ENCODE results near the gene SLC39A6.
"Not testable (repeated sequence)": the region's sequence is repeated elsewhere in the genome, so short reads cannot be mapped to it uniquely, and the experiment has no call there.

SLC39A6 gene

GRCh38 chr18:36135264-36135663, 6.1 kb upstream of the SLC39A6 start:
- no peak for DNase-seq

DNA sequence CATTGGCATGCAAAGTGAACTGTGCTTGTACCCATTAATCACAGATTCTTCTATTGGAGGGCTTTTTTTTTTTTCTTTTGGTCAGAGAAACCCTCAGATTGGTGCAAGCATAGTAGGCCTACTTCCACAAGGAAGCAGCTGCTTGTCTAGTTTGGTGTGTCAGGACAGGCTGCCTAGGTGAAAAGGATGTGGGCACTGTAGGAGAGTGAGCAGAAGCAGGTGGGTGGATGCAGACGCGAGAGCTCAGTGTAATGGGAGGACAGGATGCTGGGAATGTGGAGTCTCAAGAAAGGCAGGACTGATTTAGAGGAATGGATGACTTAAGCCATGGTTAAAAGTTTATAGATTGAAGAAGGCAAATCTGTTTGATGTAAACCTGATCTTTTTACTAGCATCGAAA, 3.6 kb upstream of the SLC39A6 start:
- DNase-seq: no peak

GRCh38 chr18:36131692-36132483, 2.7 kb upstream of the SLC39A6 start:
- DNase-seq: no peak

DNA sequence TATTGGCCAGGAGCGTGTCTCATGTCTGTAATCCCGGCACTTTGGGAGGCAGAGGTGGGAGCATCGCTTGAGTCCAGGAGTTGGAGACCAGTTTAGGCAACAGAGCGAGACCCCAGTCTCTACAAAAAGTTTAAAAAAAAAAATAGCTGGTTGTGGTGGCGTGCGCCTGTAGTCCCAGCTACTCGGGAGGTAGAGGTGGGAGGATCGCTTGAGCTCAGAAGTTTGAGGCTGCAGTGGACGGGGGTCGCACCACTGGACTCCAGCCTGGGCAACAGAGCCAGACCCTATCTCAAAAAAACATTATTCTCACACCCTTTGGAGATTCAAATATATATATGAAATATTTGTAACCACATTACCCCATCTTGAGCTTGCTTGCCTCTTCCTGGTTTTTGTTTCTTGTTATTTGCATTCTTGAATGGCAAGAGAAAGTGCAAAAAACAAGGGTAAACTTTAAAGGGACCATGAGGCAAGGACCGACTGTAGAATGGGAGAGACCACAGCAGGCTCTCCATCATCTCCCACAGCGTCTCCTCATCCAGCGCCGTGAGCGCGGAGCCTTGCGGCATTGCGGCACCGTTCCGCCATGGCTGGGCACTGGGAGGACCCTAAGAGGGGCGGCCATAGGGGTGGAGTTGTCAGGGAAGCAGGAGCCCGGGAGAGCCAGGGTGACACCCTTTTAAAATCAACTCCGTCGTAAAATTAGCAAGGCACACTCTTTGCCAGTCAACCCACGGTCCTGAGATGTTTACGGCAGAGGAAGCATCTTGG, 1.9 kb upstream of the SLC39A6 start:
- no peak for DNase-seq

DNA sequence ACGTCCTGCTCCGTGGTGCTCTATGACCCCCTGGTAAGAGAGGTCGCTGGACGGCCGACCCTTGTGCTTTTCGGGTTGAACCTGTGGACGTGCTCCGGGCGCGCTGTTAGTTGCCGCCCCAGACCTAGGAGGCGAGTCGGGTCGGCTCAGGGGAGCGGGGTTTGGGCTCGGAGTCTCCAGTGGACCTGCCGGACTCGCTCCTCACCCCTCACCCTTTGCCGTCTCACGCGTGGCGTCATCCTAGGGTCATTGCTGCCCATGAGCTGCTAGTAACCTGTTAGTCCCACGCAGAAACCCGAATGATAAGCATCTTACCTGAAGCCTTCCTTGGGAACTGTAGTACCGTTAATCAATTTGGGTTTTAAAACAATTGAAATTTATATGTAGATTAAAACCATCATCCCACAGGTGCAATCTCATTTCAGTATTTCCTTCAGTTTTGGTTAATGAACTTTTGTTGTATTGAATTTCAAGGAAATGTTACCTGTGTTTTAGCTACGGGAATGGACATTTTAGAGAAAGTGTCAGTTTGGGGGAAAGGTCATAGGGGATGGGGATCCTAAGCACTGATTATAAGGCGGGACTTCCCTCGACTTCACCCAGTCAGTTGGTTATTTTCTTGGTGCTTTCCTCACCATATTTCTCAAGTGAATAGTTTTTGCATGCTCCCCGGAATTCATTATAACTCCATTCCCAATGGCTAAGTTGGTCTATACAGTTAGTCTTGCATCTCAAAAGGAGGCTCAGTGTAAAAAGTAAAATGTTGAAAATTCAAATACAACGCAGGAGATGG, 1.1 kb upstream of the SLC39A6 start:
- DNase-seq: no peak

DNA sequence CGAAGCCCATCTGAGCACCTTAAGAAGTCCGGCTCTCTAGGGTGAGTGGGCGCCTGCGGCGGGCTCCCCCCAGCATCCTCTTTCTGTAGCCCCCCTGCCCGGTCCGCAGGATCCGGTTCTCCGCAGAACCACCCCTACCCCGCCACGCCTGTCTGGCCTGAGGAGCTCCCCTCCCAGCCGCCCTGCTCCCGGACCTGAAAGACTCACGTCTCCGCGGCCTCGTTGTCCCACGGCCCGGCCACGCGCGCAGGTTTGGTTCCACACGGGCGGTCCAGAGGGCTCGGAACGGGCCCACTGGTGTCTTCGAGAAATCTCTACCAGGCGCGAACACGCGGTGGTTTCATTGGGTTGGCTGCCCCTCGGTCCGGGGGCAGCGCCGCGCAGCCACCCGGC, 237 bp downstream of the SLC39A6 start:
- no peak for DNase-seq

- no peak for DNase-seq
Observed at GRCh38 chr18:36128530-36128870, 640 bp downstream of the SLC39A6 start.

DNA sequence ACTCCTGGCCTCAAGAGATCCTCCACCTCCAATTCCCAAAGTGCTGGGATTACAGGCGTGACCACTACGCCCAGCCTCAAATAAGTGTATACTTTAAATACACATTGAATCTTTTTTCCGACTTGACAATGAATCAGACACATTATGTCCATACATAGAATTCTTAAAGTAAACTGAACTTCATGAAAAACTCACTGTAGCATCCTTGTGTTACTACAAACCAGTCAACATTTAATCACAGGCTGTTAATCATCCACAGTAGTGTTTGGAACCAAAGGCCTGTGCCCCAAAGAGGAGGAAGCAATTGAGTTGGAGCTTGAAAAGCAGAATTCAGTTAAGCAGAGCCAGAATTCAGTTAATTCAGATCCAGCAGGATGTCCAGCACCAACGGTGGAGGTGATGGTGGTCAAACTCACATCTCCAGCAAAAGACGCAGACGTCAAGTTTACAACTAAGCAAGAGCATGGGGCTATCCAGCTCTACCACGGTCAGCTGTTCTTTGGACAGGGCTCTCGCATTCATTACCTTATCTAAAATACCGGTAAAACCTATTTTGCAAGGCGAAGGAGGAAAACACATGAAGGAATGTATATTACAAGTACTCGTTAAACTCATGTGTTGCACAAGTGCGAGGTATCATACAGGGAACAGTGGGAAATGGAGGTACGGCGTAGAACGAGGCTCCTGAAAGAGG, 1.2 kb downstream of the SLC39A6 start:
- no peak for DNase-seq

GRCh38 chr18:36126668-36127067, 2.5 kb downstream of the SLC39A6 start:
- no peak for DNase-seq

DNA sequence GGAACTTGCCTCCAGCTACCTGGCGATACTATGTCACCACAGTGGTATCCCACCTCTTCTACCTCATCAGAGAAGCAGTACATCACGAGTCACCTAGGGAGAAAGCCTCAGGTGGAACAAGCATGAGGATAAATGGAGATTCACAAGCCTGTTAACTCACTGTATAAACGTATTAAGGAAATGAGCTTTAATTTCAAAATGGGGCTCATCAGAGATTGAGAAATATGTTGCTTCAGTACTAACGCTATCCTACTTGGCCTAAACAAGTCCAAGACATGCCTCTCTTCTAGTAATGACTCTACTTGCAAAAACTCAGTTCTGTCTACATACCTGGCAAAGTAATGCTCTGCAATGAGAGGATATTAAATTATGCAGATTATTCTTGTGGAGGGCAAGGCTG, 4.3 kb downstream of the SLC39A6 start:
- DNase-seq: no peak

GRCh38 chr18:36120297-36120696, 8.8 kb downstream of the SLC39A6 start:
- no peak for DNase-seq

- DNase-seq: not testable (repeated sequence)
Observed at GRCh38 chr18:36116771-36117170, 12.4 kb downstream of the SLC39A6 start.

GRCh38 chr18:36114738-36115137, 14.4 kb downstream of the SLC39A6 start:
- DNase-seq: no peak

DNA sequence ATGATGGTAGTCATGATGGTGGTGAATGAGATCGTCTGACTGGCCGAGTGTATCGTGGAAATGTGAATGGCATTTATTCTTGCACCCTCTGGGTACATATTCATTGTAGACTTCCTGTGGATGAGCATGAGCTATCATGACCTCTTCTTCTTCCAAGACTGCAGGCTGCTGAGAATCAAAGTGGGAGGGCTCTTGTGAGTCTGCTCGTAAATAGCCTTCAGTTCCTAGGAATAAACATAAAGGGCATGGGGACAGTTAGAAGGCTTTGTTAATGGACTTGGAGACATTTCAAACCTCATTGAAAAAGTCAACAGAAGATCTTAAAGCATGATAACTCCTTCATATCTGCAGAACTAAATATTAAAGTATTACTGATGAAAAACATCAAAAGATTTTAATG, 14.9 kb downstream of the SLC39A6 start:
- DNase-seq: no peak

- no peak for DNase-seq
Observed at GRCh38 chr18:36112302-36112701, 16.8 kb downstream of the SLC39A6 start.

DNA sequence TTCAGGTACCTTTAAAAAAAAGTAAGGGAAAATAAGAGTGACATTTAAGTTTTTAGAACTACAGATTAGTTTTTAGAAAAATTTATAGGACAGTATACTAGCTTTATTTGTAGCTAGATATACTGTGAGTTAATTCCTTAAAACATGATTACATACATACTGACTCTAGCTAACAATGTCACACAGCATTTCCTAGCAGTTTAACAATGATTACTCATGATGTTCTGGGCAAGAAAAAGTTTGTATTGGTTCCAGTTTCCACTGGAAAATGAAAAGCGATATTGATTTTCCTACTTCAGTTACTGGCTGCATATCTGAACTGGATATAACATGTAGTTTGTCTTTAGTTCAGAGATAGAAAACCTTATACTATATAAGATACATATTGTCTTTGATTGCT, 19.4 kb downstream of the SLC39A6 start:
- DNase-seq: no peak

DNA sequence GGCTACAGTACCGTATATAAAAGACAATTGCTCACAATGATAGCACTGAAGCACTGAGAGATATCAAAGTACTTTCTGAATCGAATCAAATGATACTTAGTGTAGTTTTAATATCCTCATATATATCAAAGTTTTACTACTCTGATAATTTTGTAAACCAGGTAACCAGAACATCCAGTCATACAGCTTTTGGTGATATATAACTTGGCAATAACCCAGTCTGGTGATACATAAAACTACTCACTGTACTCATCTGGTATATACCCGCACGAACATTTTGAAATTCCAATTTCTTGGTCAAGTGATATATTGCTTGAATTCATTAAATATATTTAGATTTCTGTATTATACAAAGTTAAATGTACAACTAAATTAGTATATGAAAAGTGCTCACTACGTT, 20.5 kb downstream of the SLC39A6 start:
- no peak for DNase-seq

GRCh38 chr18:36108196-36108595, 20.9 kb downstream of the SLC39A6 start:
- no peak for DNase-seq

DNA sequence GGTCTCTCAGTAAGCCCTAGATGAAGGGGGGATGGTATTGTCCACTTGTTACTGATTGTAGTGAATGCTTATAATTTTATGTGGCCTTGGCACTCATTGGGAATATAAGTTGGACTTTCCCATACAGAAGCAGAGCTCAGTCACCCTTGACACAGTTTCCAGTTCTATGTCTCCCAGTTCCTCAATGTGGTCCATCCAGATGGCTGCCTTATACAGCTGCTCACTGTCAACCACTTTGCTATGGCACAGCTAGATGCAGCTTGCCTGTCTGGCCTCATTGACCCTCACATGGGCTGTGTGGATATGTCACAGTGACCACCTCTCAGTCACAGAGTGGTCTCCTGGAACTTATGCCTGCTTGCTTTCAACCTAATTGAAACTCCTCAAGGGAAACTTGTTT, 21.7 kb downstream of the SLC39A6 start:
- no peak for DNase-seq

DNA sequence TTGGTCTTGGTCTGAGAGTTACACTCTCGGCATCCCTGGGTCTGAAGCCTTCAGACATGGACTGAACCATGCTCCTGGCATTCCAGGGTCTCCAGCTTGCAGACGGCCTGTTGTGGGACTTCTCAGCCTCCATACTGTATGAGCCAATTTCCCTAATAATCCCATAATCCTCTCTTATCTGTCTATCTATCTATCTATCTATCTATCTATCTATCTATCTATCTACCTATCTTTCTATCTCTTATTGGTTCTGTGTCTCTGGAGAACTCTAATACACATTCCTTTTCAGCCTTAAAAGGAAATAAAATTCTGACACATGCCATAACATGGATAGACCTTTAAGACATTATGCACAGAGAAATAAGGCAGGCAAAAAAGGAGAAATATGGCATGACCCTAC, 24.4 kb downstream of the SLC39A6 start:
- DNase-seq: no peak

DNA sequence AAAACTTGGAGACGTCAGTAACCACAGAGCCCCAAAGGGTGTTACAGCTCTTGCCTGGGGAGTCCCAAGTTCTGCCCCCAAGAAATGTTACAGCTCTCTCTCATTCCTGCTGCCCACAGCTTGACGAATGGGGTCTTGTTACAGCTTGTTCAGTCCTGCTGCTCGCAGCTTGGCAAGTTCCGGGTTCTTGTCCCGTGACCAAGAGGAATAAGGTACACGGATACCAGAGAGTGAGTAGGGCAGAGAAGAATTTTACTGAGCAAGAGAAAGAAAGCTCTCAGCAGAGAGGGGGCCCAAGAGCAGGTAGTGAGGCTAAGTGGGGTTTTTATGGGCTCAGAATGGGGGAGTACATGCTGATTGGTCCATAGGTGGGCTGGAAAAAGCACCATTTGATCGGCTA, 27.2 kb downstream of the SLC39A6 start:
- no peak for DNase-seq

DNA sequence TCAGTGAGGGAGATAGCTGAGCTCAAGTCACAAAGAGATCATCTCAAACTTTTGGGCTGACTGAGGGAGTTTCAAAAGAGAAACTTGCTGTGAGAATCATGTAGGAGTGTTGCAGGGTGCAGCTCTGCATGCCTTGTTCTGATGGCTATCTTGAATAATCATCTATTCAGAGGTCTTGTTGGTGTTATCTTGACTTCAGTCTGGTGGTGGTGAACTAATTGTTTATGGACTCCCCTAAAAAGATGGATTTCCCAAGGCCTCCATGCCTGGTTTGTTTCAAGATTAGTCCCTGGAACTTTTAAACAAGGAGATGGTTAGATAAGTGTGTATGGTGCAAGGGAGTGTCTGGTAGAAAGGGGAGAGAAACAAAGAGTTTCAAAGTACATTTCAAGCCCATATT, 29.8 kb downstream of the SLC39A6 start:
- DNase-seq: no peak

- DNase-seq: no peak
Observed at GRCh38 chr18:36096955-36097354, 32.2 kb downstream of the SLC39A6 start.
